Body of pancreas (tissue), 4 donors: ENCODE data around the gene COL6A2. TPM values are rescaled to one million over a fixed set of nuclear protein-coding genes. Genes with fewer than 3 reads are reported as not detected.
"Not testable (repeated sequence)": the region's sequence is repeated elsewhere in the genome, so short reads cannot be mapped to it uniquely, and the experiment has no call there.

Source experiments
- ATAC-seq: fragments of 150-250 bp; one replicate; pipeline ENCODE4 v1.9.1; 2016
- DNase-seq, 4 donors: peaks; one replicate each; pipeline ENCODE4 v3.0.0-alpha.2; 2019
- H3K27ac ChIP-seq, 4 donors: fragments of 200-600 bp; sonication (generic); 1 replicate in 3 of 4; 2 replicates in 1 of 4; pipeline versions ENCODE4 v1.5.1 to v1.6.1; 2016 to 2019; ENCODE audit warnings: mild to moderate bottlenecking in 1 of 4, mixed read lengths in 1 of 4, moderate library complexity in 1 of 4
- H3K27me3 ChIP-seq, 2 donors: fragments of 200-600 bp; sonication (generic); one replicate each; pipeline ENCODE4 v1.6.0; 2016; ENCODE audit warnings: mild to moderate bottlenecking in 1 of 2
- H3K36me3 ChIP-seq, 2 donors: fragments of 200-600 bp; sonication (generic); replicated peaks in 1 of 2; 2 replicates each; pipeline ENCODE4 v1.5.1; 2016; ENCODE audit warnings: low read depth in 2 of 2; ENCODE audit not compliant: insufficient read depth in 1 of 2
- H3K4me1 ChIP-seq: fragments of 200-600 bp; sonication (generic); one replicate; pipeline ENCODE4 v1.6.0; 2016
- H3K4me3 ChIP-seq, 2 donors: fragments of 200-600 bp; sonication (generic); 1 replicate in 1 of 2; 2 replicates in 1 of 2; pipeline ENCODE4 v1.5.1; 2016 to 2019
- H3K9me3 ChIP-seq, 3 donors: fragments of 200-600 bp; sonication (generic); 1 replicate in 2 of 3; 2 replicates in 1 of 3; pipeline ENCODE4 v1.5.1; 2016
- POLR2A ChIP-seq, 3 donors: fragments of 450-650 bp; IDR thresholded peaks; one replicate each; pipeline ENCODE4 v1.6.1; 2016; ENCODE audit warnings: antibody characterized with exemption in 3 of 3, mild to moderate bottlenecking in 2 of 3
- WGBS, 2 donors: methylation state at CpG; one replicate each; pipeline ENCODE4 v1.1.5; 2017; 5-methylcytosine and 5-hydroxymethylcytosine counted together
- intact Hi-C: fragments of 100-400 bp; cut with DNase I; formaldehyde crosslinking; loops from one replicate; pipeline ENCODE4 v1.15.1; 2023
- total RNA-seq, 2 donors: library from RNA; depleted of rRNA; stranded (reverse); fragments of >200 nt; gene quantifications; one replicate each; pipeline ENCODE4 v1.1.0, GENCODE V29; 2016
- TF ChIP-seq, protein P1 (sequence below), 7 experiments: fragments of 450-650 bp in 4 of 7; fragments of 200-600 bp in 3 of 7; sonication (generic) in 3 of 7; IDR thresholded peaks; one replicate each; pipeline ENCODE4 v1.5.1; 2016 to 2019; ENCODE audit warnings: antibody characterized with exemption in 7 of 7

COL6A2 gene
- total RNA-seq, 2 donors from 2014 or later: 72.1 to 339 TPM

DNA sequence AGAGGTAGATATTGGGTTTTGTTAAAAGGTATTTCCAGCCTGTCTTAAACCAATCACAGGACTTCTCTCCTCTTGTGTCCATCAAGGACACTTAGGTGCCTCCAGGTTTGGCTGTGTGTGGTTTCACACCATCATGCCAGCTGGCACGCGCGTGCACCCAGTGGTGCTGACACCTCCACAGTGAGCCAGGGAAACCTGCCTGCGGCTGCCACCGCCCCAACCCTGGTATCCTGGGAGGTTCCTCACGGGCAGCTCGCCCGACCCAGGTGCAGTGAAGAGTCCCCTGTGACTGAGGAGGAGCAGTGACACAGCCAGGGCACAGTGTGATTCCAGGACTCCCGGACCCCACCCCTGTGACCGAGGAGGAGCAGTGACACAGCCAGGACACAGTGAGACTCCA lies 13.2 kb upstream of the COL6A2 start:
- DNase-seq: no peak
- Histone ChIP-seq H3K4me3 (no peak overlapping the region), H3K36me3 (no peaks in the 10 kb centered on the region), H3K27me3 (no peaks in the 10 kb centered on the region), H3K9me3 (no peaks in the 10 kb centered on the region), H3K27ac (no peak overlapping the region), H3K4me1 (no peaks in the 10 kb centered on the region)
- WGBS, 2 donors: 67% methylated on average over 10 of the region's 10 CpGs; no CpG with 5 or more reads in 1 of the 2 donors
- intact Hi-C loops: no loop called here
- no peak for ATAC-seq
- no peak for TF ChIP-seq POLR2A (IDR thresholded peaks at IDR 0.05)
- TF ChIP-seq, protein P1, sequence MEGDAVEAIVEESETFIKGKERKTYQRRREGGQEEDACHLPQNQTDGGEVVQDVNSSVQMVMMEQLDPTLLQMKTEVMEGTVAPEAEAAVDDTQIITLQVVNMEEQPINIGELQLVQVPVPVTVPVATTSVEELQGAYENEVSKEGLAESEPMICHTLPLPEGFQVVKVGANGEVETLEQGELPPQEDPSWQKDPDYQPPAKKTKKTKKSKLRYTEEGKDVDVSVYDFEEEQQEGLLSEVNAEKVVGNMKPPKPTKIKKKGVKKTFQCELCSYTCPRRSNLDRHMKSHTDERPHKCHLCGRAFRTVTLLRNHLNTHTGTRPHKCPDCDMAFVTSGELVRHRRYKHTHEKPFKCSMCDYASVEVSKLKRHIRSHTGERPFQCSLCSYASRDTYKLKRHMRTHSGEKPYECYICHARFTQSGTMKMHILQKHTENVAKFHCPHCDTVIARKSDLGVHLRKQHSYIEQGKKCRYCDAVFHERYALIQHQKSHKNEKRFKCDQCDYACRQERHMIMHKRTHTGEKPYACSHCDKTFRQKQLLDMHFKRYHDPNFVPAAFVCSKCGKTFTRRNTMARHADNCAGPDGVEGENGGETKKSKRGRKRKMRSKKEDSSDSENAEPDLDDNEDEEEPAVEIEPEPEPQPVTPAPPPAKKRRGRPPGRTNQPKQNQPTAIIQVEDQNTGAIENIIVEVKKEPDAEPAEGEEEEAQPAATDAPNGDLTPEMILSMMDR (IDR thresholded peaks at IDR 0.05): no peak

DNA sequence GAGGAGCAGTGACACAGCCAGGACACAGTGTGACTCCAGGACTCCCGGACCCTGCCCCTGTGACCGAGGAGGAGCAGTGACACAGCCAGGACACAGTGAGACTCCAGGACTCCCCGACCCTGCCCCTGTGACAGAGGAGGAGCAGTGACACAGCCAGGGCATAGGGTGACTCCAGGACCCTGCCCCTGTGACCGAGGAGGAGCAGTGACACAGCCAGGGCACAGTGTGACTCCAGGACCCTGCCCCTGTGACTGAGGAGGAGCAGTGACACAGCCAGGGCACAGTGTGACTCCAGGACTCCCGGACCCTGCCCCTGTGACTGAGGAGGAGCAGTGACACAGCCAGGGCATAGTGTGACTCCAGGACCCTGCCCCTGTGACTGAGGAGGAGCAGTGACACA lies 12.7 kb upstream of the COL6A2 start:
- H3K9me3 ChIP-seq, H3K27me3 ChIP-seq, H3K27ac ChIP-seq, H3K4me1 ChIP-seq, DNase-seq, H3K4me3 ChIP-seq, intact Hi-C loops, H3K36me3 ChIP-seq, ATAC-seq: not testable (repeated sequence)
- WGBS, 2 donors: 60% methylated on average over 3 of the region's 5 CpGs; no CpG with 5 or more reads in 1 of the 2 donors

DNA sequence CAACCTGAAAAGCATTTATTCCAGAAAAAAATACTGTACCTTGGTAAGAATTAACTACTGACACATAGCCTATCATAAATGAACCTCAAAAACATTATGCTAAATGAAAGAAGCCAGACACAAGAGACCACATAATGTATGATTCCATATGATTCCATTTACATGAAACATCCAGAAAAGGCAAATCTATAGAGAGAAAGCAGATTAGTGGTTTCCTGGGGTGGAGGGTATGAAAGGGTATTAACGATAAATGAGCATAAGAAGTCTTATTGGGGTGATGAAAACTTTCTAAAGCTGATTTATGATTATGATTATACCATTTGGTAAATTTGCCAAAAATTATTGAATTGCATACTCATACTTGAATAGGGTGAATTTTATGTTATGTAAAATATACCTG lies 10.3 kb upstream of the COL6A2 start:
- intact Hi-C loops: no loop called here
- 61 to 63% methylated on average over 1 of the region's 1 CpG for WGBS, 2 donors
- Histone ChIP-seq H3K36me3 (no peaks in the 10 kb centered on the region), H3K27ac (no peak overlapping the region), H3K4me1 (no peaks in the 10 kb centered on the region), H3K9me3 (no peaks in the 10 kb centered on the region), H3K27me3 (no peaks in the 10 kb centered on the region), H3K4me3 (no peak overlapping the region)
- no peak for DNase-seq
- ATAC-seq: no peak
- TF ChIP-seq, protein P1 (IDR thresholded peaks at IDR 0.05): no peak
- no peak for TF ChIP-seq POLR2A (IDR thresholded peaks at IDR 0.05)

DNA sequence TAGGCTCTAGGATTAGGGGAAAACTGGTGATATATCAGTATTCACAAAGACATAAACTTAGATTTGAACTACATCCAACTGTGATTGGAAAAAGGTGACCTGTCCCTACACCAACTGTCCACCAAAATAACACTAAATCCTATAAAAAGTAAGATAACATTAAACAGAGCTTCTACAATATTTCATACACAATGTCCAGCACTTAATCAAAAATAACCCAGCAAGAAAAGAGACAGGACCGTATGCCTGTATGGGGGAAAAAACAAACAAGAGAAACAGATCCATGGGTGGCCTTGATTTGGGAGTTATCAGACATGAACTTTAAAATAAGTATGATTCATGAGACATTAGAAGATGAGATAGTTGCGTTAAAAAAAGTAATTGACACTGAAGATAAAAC lies 9.7 kb upstream of the COL6A2 start:
- Histone ChIP-seq H3K4me3 (no peak overlapping the region), H3K9me3 (no peaks in the 10 kb centered on the region), H3K4me1 (no peaks in the 10 kb centered on the region), H3K27me3 (no peaks in the 10 kb centered on the region), H3K27ac (no peak overlapping the region), H3K36me3 (no peaks in the 10 kb centered on the region)
- TF ChIP-seq, protein P1 (IDR thresholded peaks at IDR 0.05): no peak
- no peak for TF ChIP-seq POLR2A (IDR thresholded peaks at IDR 0.05)
- ATAC-seq (no peak), DNase-seq (no peak)
- intact Hi-C loops: no loop called here
- WGBS, 2 donors: 55 to 69% methylated on average over 2 of the region's 2 CpGs

DNA sequence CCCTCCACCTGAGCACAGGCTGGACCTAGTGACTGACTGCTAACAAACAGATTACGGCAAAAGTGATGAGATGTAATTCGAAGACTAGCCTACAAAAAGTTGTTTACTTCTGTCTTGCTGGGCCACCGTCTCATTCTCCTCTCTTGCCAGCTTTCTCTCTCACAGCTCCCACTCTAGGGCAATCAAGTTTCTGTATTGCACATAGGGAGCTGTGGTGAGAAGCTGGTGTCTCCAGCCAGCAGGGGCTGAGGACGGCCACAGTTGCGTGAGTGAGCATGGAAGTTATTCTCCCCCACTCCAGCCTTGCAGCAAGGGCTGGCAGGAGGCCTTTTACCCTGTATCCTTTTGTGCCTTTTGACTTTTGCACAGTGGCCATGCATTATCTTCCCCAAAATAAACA lies 8.6 kb upstream of the COL6A2 start:
- DNase-seq: no peak
- Histone ChIP-seq H3K4me1 (no peaks in the 10 kb centered on the region), H3K27me3 (no peaks in the 10 kb centered on the region), H3K27ac (no peak overlapping the region), H3K9me3 (no peaks in the 10 kb centered on the region), H3K36me3 (no peaks in the 10 kb centered on the region), H3K4me3 (no peak overlapping the region)
- TF ChIP-seq, protein P1 (IDR thresholded peaks at IDR 0.05): no peak
- TF ChIP-seq POLR2A (IDR thresholded peaks at IDR 0.05): no peak
- intact Hi-C loops: no loop called here
- WGBS, 2 donors: 47 to 50% methylated on average over 5 of the region's 5 CpGs
- no peak for ATAC-seq
